Measurements from ENCODE around the gene ADARB2.

The ADARB2 gene

DNA sequence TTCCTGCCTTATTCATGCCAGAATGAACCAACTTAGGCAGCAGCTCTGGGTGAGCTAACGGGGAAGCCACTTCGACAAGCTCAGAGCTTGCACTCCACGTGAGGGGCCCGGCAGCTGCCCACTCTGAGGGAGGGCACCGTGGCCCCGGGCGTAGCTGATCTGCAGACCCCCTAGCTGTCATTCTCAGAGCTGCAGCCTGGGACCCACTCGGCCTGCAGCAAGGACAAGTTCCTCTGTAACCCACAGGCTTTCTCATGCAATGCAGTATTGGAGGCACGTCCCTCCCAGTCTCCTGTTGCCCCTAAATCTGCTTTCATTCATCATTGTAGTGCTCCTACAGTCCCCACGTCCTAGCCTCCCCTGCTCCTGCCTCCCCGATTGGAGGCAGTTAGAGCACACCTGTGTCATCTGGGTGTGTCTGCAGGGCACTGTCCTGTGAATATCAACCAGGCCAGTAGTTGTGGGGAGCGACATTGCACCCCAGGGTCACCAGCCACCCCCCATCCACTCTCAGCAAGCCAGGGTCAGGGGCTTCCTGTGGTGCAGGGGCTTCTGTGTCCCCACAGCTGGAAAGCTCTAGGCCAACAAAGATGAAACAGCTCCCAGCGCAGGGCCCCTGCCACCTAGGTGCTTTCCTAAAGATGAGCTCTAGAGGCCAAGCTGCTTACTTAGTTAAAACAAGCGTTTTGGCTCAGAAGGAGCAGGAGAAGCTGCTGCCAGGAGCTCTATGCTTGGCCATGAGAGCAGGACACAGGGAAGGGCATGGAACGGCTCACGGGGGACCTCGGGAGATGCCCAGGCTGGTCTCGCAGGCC is 333.6 kb downstream of the ADARB2 start:
- no peak overlapping the region for H3K27ac ChIP-seq
- TF ChIP-seq, protein P1, sequence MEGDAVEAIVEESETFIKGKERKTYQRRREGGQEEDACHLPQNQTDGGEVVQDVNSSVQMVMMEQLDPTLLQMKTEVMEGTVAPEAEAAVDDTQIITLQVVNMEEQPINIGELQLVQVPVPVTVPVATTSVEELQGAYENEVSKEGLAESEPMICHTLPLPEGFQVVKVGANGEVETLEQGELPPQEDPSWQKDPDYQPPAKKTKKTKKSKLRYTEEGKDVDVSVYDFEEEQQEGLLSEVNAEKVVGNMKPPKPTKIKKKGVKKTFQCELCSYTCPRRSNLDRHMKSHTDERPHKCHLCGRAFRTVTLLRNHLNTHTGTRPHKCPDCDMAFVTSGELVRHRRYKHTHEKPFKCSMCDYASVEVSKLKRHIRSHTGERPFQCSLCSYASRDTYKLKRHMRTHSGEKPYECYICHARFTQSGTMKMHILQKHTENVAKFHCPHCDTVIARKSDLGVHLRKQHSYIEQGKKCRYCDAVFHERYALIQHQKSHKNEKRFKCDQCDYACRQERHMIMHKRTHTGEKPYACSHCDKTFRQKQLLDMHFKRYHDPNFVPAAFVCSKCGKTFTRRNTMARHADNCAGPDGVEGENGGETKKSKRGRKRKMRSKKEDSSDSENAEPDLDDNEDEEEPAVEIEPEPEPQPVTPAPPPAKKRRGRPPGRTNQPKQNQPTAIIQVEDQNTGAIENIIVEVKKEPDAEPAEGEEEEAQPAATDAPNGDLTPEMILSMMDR (IDR thresholded peaks at IDR 0.05) = no peak
- TF ChIP-seq ZFX (IDR thresholded peaks at IDR 0.05; ENCODE audit: borderline replicate concordance) = no peak

DNA sequence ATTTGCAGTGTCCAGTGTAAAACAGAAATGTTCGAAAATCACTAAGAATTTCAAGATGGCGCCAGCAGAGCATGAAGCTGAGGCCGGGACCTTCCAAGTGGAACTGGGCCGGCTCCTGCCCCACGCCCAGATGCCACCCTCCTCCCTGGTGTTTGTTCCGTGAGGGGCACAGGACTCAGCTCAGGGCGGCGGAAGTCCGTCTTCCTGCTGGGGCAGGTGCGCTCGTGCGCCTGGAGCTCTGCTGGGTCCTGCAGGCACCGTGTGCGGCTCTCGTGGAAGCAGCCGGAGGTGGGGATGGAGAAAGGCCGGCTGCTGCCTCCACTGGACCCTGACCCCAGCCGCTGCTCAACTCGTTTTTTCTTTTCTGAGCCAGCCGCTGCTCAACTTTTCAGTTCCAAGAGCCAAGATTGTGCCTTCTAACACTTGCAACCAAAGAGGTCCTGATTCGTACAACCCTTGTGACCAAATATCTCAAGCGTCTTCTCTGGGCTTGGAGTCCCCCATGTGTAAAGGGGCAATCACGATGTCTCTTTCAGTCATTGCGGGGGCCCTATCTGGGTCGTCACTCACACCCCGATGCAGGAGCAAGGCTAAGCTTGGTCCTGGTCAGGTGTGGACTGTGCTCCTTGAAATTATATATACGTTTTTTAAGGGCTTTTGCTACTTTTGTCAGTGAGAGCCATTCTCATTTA is 334.4 kb downstream of the ADARB2 start:
- H3K27ac ChIP-seq = no peak overlapping the region
- TF ChIP-seq ZFX (IDR thresholded peaks at IDR 0.05; ENCODE audit: borderline replicate concordance) = no peak
- TF ChIP-seq, protein P1 (IDR thresholded peaks at IDR 0.05) = no peak

DNA sequence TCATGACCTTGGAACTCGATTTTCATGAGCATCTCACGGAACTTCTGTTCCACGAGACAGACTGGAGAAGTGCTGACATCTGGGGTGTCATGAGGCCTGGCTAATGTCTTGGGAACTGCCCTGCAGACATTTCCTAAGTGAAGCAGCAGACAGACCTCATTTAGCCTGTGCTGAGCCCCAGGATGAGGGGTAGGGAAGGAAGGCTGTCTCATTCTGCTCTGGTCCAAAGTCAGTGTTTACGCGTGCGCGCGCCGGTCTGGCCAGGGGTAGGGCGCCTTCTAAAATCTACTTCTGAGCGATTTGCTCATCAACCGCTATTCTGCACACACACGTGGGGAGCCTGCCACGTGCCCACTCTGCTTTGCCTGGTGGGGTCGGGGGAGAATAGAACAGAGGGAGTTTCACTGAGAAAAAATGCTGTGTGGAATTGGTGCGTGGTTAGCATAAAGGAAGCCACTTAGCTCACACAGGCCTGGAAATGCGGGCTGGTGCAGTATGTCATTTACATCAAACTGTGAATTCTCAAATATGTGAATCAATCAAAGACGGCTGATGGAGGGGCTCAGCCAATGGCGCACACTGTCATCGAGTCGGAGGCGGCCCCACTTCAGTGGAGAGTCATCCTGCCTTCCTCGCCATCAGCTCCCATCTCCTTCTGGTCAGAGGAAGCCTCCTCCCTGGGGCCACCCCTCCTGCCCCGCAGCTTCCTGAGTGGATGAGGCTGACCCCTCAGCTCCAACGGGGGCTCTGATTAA is 335.1 kb downstream of the ADARB2 start:
- no peak overlapping the region for H3K27ac ChIP-seq
- TF ChIP-seq ZFX (IDR thresholded peaks at IDR 0.05; ENCODE audit: borderline replicate concordance) = no peak
- TF ChIP-seq, protein P1 (IDR thresholded peaks at IDR 0.05) = no peak

- TF ChIP-seq ZFX (IDR thresholded peaks at IDR 0.05; ENCODE audit: borderline replicate concordance) = no peak
- TF ChIP-seq, protein P1 (IDR thresholded peaks at IDR 0.05) = no peak
- no peak overlapping the region for H3K27ac ChIP-seq
Observed at GRCh38 chr10:1401071-1401965, 336.0 kb downstream of the ADARB2 start.

- no peak for TF ChIP-seq ZFX (IDR thresholded peaks at IDR 0.05; ENCODE audit: borderline replicate concordance)
- TF ChIP-seq, protein P1 (IDR thresholded peaks at IDR 0.05) = no peak
Observed at GRCh38 chr10:1400101-1401070, 336.9 kb downstream of the ADARB2 start.

More at GRCh38 chr10:1400101-1401070, 336.9 kb downstream of the ADARB2 start:
- no peak overlapping the region for H3K27ac ChIP-seq
